SU-DHL-6 (cell line): ENCODE data around the gene FTCDNL1.

Source experiments
- H2AFZ ChIP-seq: fragments of 200-600 bp; sonication (generic); 2 replicates; pipeline ENCODE4 v1.6.1; 2014; ENCODE audit warnings: low read depth, mild to moderate bottlenecking, moderate library complexity, mixed read lengths, antibody characterized with exemption, low read length; ENCODE audit not compliant: severe bottlenecking
- H3F3A ChIP-seq: fragments of 200-600 bp; shearing (Covaris generic); 2 replicates; pipeline ENCODE4 v1.6.0; 2016; ENCODE audit warnings: antibody characterized with exemption, mild to moderate bottlenecking; ENCODE audit not compliant: insufficient read depth
- H3K27ac ChIP-seq: fragments of 200-600 bp; sonication (generic); 2 replicates; pipeline ENCODE4 v1.5.1; 2016; ENCODE audit warnings: low read depth, mild to moderate bottlenecking, low read length, moderate library complexity, mixed read lengths
- H3K27me3 ChIP-seq: fragments of 200-600 bp; sonication (generic), shearing (Covaris generic); 2 replicates; pipeline ENCODE4 v1.6.0; 2014; ENCODE audit warnings: mild to moderate bottlenecking, low read length
- H3K36me3 ChIP-seq: fragments of 200-600 bp; sonication (generic); 2 replicates; pipeline ENCODE4 v1.6.1; 2014; ENCODE audit warnings: mild to moderate bottlenecking, low read length, mixed read lengths
- H3K4me2 ChIP-seq: fragments of 300-600, 200-600 bp; shearing (Covaris generic), sonication (generic); 2 replicates; pipeline ENCODE4 v1.6.0; 2014; ENCODE audit warnings: low read length, low read depth, mild to moderate bottlenecking; ENCODE audit not compliant: poor library complexity, severe bottlenecking
- H3K4me3 ChIP-seq: fragments of 200-600 bp; sonication (generic); 2 replicates; pipeline ENCODE4 v1.5.1; 2014; ENCODE audit warnings: antibody characterized with exemption, low read length, mild to moderate bottlenecking, mixed read lengths; ENCODE audit not compliant: insufficient read depth, poor library complexity, severe bottlenecking
- H3K79me2 ChIP-seq: fragments of 200-600 bp; sonication (generic); 2 replicates; pipeline ENCODE4 v1.6.1; 2014; ENCODE audit warnings: mild to moderate bottlenecking, low read length, moderate library complexity; ENCODE audit not compliant: insufficient read depth
- H3K9ac ChIP-seq: fragments of 200-600 bp; sonication (generic); 2 replicates; pipeline ENCODE4 v1.7.0; 2014; ENCODE audit warnings: mild to moderate bottlenecking, low read length
- H3K9me2 ChIP-seq: fragments of 200-600 bp; sonication (generic); replicated peaks from 2 replicates; pipeline ENCODE4 v1.6.1; 2014; ENCODE audit warnings: low read length; ENCODE audit not compliant: insufficient read depth
- H3K9me3 ChIP-seq: fragments of 200-600 bp; sonication (generic); 2 replicates; pipeline ENCODE4 v1.6.1; 2014; ENCODE audit warnings: low read length, mixed read lengths; ENCODE audit not compliant: insufficient read depth
- H4K20me1 ChIP-seq: fragments of 200-600 bp; sonication (generic); 2 replicates; pipeline ENCODE4 v1.6.1; 2014; ENCODE audit warnings: low read depth, mild to moderate bottlenecking, antibody characterized with exemption, low read length, moderate library complexity, mixed read lengths
- EZH2phosphoT487 ChIP-seq: fragments of 200-600 bp; sonication (generic), shearing (Covaris generic); conservative IDR thresholded peaks from 2 replicates; pipeline ENCODE4 v1.6.1; 2018; ENCODE audit warnings: mild to moderate bottlenecking, antibody characterized with exemption, low read length, moderate library complexity, mixed read lengths
- TF ChIP-seq, protein P1 (sequence below): fragments of 200-600 bp; sonication (generic); IDR thresholded peaks from one replicate; pipeline ENCODE4 v1.5.1; 2017; ENCODE audit warnings: antibody characterized with exemption, mild to moderate bottlenecking, low read length, moderate library complexity; ENCODE audit not compliant: insufficient read depth, poor library complexity, severe bottlenecking

FTCDNL1 gene

DNA sequence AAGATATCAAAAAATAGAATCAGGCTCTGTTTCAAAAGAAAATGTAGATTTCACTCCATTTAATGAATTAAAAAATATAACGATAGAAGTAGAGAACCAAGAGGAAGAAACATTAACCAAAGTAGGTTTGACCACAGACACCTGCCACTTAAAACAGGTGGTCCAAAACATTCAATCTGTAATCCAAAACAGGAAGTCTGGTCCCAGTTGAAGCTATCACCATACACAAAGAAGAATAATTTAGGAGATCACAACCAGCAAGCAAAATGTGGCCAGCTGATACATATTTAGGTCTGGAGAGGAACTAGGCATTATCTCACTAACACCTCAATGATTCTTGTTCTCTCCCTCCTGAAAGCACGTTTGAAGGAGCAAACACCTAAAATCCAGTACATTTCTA lies 73.1 kb downstream of the FTCDNL1 start:
- Histone ChIP-seq H3K9me3 (no peaks in the 10 kb centered on the region), H3K9me2 (no peaks in the 10 kb centered on the region), H3K4me3 (no peak overlapping the region), H3K79me2 (no peaks in the 10 kb centered on the region), H3K4me2 (no peak overlapping the region), H3K27me3 (no peaks in the 10 kb centered on the region), H3K36me3 (no peaks in the 10 kb centered on the region), H3K27ac (no peak overlapping the region), H4K20me1 (no peaks in the 10 kb centered on the region), H3K9ac (no peak overlapping the region), H2AFZ (no peak overlapping the region), H3F3A (no peaks in the 10 kb centered on the region)
- TF ChIP-seq EZH2phosphoT487, result no peak
- TF ChIP-seq, protein P1, sequence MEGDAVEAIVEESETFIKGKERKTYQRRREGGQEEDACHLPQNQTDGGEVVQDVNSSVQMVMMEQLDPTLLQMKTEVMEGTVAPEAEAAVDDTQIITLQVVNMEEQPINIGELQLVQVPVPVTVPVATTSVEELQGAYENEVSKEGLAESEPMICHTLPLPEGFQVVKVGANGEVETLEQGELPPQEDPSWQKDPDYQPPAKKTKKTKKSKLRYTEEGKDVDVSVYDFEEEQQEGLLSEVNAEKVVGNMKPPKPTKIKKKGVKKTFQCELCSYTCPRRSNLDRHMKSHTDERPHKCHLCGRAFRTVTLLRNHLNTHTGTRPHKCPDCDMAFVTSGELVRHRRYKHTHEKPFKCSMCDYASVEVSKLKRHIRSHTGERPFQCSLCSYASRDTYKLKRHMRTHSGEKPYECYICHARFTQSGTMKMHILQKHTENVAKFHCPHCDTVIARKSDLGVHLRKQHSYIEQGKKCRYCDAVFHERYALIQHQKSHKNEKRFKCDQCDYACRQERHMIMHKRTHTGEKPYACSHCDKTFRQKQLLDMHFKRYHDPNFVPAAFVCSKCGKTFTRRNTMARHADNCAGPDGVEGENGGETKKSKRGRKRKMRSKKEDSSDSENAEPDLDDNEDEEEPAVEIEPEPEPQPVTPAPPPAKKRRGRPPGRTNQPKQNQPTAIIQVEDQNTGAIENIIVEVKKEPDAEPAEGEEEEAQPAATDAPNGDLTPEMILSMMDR, result no peak

DNA sequence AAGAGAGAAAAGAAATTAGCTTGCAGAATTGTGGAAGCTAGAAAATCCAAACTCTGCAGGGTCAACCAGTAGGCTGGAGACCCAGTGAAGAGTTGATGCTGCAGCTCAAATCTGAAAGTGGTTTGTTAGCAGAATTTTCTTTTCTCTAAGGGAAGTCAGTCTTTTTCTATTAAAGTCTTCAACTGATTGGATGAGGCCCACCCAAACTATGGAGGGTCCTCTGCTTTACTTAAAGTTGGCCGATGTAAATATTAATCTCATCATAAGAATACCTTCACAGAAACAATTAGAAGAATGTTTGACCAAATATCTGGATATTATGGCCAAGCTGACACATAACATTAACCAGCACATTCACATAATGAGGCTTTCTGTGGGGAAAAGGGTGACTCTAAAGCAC lies 73.7 kb downstream of the FTCDNL1 start:
- Histone ChIP-seq H3K36me3 (no peaks in the 10 kb centered on the region), H3K9me3 (no peaks in the 10 kb centered on the region), H2AFZ (no peak overlapping the region), H3K79me2 (no peaks in the 10 kb centered on the region), H3K9ac (no peak overlapping the region), H3K4me2 (no peak overlapping the region), H3K9me2 (no peaks in the 10 kb centered on the region), H3K27me3 (no peaks in the 10 kb centered on the region), H4K20me1 (no peaks in the 10 kb centered on the region), H3K27ac (no peak overlapping the region), H3K4me3 (no peak overlapping the region), H3F3A (no peaks in the 10 kb centered on the region)
- TF ChIP-seq EZH2phosphoT487, result no peak
- TF ChIP-seq, protein P1, result no peak

DNA sequence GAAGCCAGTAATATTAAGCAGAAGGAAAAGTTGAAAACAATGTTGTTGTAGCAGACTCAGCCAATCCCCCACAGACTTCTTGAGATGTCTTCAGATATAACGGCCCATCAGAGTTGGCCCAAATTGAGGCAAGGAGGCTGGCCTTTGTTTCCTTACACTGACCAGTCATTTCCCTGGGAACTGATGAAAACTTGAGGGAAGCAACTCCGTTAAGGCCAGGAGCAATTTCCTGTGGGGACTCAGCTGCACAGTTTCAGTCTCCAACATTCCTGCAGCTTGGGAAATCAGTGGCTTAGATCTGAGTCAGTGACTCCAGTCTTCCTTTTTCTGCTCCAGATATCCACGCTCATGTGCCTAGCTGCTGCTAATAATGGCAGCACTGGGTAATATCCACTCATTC lies 75.7 kb downstream of the FTCDNL1 start:
- H3K4me2 ChIP-seq, result no peak overlapping the region
- no peaks in the 10 kb centered on the region for H3F3A ChIP-seq
- H3K79me2 ChIP-seq, result no peaks in the 10 kb centered on the region
- no peak overlapping the region for H3K4me3 ChIP-seq
- H3K9me2 ChIP-seq, result no peaks in the 10 kb centered on the region
- H3K9ac ChIP-seq, result no peak overlapping the region
- no peak overlapping the region for H2AFZ ChIP-seq
- no peak overlapping the region for H3K27ac ChIP-seq
- TF ChIP-seq EZH2phosphoT487, result no peak
- TF ChIP-seq, protein P1, result no peak
- no peaks in the 10 kb centered on the region for H3K36me3 ChIP-seq
- H4K20me1 ChIP-seq, result no peaks in the 10 kb centered on the region
- no peaks in the 10 kb centered on the region for H3K27me3 ChIP-seq
- no peaks in the 10 kb centered on the region for H3K9me3 ChIP-seq
